ENCODE results near the gene DDX6.
"Not testable (repeated sequence)": the region's sequence is repeated elsewhere in the genome, so short reads cannot be mapped to it uniquely, and the experiment has no call there.

DDX6 gene

DNA sequence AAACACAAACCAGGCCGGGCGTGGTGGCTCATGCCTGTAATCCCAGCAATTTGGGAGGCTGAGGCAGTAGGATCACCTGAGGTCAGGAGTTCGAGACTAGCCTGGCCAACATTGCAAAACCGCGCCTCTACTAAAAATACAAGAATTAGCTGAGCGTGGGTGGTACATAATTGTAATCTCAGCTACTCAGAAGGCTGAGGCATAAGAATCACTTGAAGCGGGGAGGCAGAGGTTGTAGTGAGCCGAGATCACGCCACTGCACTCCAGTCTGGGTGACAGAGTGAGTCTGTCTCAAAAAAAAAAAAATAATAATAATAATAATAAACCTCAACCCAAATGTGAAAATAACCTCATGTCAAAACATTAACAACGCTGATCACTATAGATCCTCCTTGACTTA is 29.0 kb downstream of the DDX6 start:
- H4K12ac ChIP-seq (ENCODE audit: low read depth, low read length); DNase-seq; H3K9me3 ChIP-seq (ENCODE audit: insufficient read depth, low read depth, low read length); H3K27me3 ChIP-seq (ENCODE audit: insufficient read depth, low read length); H3K4me3 ChIP-seq (ENCODE audit: low read depth, low read length); H3K14ac ChIP-seq (ENCODE audit: low read length); H3K23ac ChIP-seq (ENCODE audit: low read length); H2BK12ac ChIP-seq (ENCODE audit: low read length); H3K4ac ChIP-seq (ENCODE audit: low read depth, low read length); H3K18ac ChIP-seq (ENCODE audit: low read length); H4K8ac ChIP-seq (ENCODE audit: low read depth, low read length); H2AK5ac ChIP-seq (ENCODE audit: low read length); H3K9ac ChIP-seq (ENCODE audit: low read length); H2BK5ac ChIP-seq (ENCODE audit: low read depth, low read length, poor library complexity); H4K91ac ChIP-seq (ENCODE audit: low read depth, low read length); H3K27ac ChIP-seq (ENCODE audit: low read depth, low read length); H3K79me2 ChIP-seq (ENCODE audit: control insufficient read depth, insufficient read depth, low read length, poor library complexity); H3K79me1 ChIP-seq (ENCODE audit: low read length); H3K4me2 ChIP-seq (ENCODE audit: low read length); H2AFZ ChIP-seq (ENCODE audit: insufficient read depth, low read length, poor library complexity); H2BK120ac ChIP-seq (ENCODE audit: insufficient read depth, low read length, poor library complexity); H3K4me1 ChIP-seq (ENCODE audit: control insufficient read depth in 1 of 2, insufficient read depth in 2 of 2, low read length in 2 of 2): not testable (repeated sequence)
- no CpG with 5 or more reads among the region's 10 CpGs for WGBS (ENCODE audit: extremely low coverage, insufficient coverage, insufficient read length)
- H3K36me3 ChIP-seq (ENCODE audit: control insufficient read depth in 1 of 2, insufficient read depth in 2 of 2, low read length in 2 of 2), result peaks cover 47 to 55% of the 10 kb centered on the region in 2 experiments

DNA sequence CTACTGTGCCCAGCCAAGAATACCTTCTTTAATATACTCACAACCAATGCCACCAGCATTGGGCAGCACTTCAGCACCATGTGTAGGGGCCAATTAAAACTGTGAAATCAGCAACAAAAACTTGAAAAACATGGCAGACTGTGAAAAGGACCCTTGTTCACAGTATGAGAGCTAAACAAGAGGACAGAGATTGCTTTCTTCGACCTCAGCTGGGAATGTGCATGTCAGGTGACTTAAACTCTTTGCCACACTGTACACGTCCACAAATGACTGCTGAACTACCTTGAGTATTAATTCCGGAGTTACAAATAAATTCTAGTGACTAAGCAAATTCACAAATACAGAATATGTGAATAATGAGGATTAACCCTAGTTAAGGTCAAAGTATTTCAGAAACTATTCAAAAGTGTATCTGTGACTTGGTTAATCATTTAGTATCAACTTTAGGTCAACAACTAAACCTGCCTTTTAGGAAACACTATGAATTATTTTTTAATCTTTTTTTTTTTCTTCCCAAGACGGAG is 33.0 kb downstream of the DDX6 start:
- H2BK5ac ChIP-seq (ENCODE audit: low read depth, low read length, poor library complexity), result no peak overlapping the region
- no peak overlapping the region for H3K27ac ChIP-seq (ENCODE audit: low read depth, low read length)
- DNase-seq, result no peak
- H3K4me2 ChIP-seq (ENCODE audit: low read length), result no peak overlapping the region
- H4K12ac ChIP-seq (ENCODE audit: low read depth, low read length), result no peak overlapping the region
- H3K4me3 ChIP-seq (ENCODE audit: low read depth, low read length), result no peak overlapping the region
- H3K79me2 ChIP-seq (ENCODE audit: control insufficient read depth, insufficient read depth, low read length, poor library complexity), result no peaks in the 10 kb centered on the region
- H2BK120ac ChIP-seq (ENCODE audit: insufficient read depth, low read length, poor library complexity), result no peak overlapping the region
- H3K79me1 ChIP-seq (ENCODE audit: low read length), result no peaks in the 10 kb centered on the region
- H4K8ac ChIP-seq (ENCODE audit: low read depth, low read length), result no peak overlapping the region
- H3K23ac ChIP-seq (ENCODE audit: low read length), result no peak overlapping the region
- no peaks in the 10 kb centered on the region for H3K9me3 ChIP-seq (ENCODE audit: insufficient read depth, low read depth, low read length)
- H4K91ac ChIP-seq (ENCODE audit: low read depth, low read length), result no peak overlapping the region
- no peak overlapping the region for H3K4ac ChIP-seq (ENCODE audit: low read depth, low read length)
- no peak overlapping the region for H2BK12ac ChIP-seq (ENCODE audit: low read length)
- H3K14ac ChIP-seq (ENCODE audit: low read length), result no peak overlapping the region
- peaks cover 44 to 59% of the 10 kb centered on the region in 2 experiments for H3K36me3 ChIP-seq (ENCODE audit: control insufficient read depth in 1 of 2, insufficient read depth in 2 of 2, low read length in 2 of 2)
- H3K4me1 ChIP-seq (ENCODE audit: control insufficient read depth in 1 of 2, insufficient read depth in 2 of 2, low read length in 2 of 2), result no peaks in the 10 kb centered on the region
- no peak overlapping the region for H3K18ac ChIP-seq (ENCODE audit: low read length)
- WGBS (ENCODE audit: extremely low coverage, insufficient coverage, insufficient read length), result no CpG with 5 or more reads among the region's 4 CpGs
- H3K9ac ChIP-seq (ENCODE audit: low read length), result no peak overlapping the region
- no peak overlapping the region for H2AK5ac ChIP-seq (ENCODE audit: low read length)
- H2AFZ ChIP-seq (ENCODE audit: insufficient read depth, low read length, poor library complexity), result no peak overlapping the region
- no peaks in the 10 kb centered on the region for H3K27me3 ChIP-seq (ENCODE audit: insufficient read depth, low read length)

DNA sequence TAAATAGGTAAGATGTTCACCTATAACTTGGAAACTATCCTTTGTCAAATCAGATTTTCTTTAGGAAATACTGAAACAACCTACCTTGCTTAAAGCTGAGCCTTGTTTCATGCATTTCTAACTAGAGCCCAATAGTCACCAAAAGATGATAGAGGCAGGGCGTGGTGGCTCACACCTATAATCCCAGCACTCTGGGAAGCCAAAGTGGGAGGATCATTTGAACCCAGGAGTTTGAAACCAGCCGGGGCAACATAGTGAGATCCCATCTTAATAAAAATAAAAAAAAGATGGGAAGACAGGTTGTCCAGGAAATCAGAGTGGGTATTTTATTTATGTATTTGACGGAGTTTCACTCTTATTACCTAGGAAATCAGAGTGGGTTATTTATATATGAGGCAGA is 38.3 kb downstream of the DDX6 start:
- H2BK120ac ChIP-seq (ENCODE audit: insufficient read depth, low read length, poor library complexity), result no peak overlapping the region
- H3K27ac ChIP-seq (ENCODE audit: low read depth, low read length), result no peak overlapping the region
- H3K9ac ChIP-seq (ENCODE audit: low read length), result no peak overlapping the region
- H2AK5ac ChIP-seq (ENCODE audit: low read length), result no peak overlapping the region
- no peak for DNase-seq
- H3K4me3 ChIP-seq (ENCODE audit: low read depth, low read length), result no peak overlapping the region
- H2BK5ac ChIP-seq (ENCODE audit: low read depth, low read length, poor library complexity), result no peak overlapping the region
- H4K8ac ChIP-seq (ENCODE audit: low read depth, low read length), result no peak overlapping the region
- H3K4me1 ChIP-seq (ENCODE audit: control insufficient read depth in 1 of 2, insufficient read depth in 2 of 2, low read length in 2 of 2), result no peaks in the 10 kb centered on the region
- no peak overlapping the region for H3K18ac ChIP-seq (ENCODE audit: low read length)
- no peak overlapping the region for H4K91ac ChIP-seq (ENCODE audit: low read depth, low read length)
- H3K23ac ChIP-seq (ENCODE audit: low read length), result no peak overlapping the region
- no peak overlapping the region for H3K14ac ChIP-seq (ENCODE audit: low read length)
- no peak overlapping the region for H3K4ac ChIP-seq (ENCODE audit: low read depth, low read length)
- H3K79me1 ChIP-seq (ENCODE audit: low read length), result no peaks in the 10 kb centered on the region
- no peak overlapping the region for H2BK12ac ChIP-seq (ENCODE audit: low read length)
- no peak overlapping the region for H4K12ac ChIP-seq (ENCODE audit: low read depth, low read length)
- no CpG with 5 or more reads among the region's 3 CpGs for WGBS (ENCODE audit: extremely low coverage, insufficient coverage, insufficient read length)
- no peaks in the 10 kb centered on the region for H3K9me3 ChIP-seq (ENCODE audit: insufficient read depth, low read depth, low read length)
- no peak overlapping the region for H2AFZ ChIP-seq (ENCODE audit: insufficient read depth, low read length, poor library complexity)
- no peak overlapping the region for H3K4me2 ChIP-seq (ENCODE audit: low read length)
- no peaks in the 10 kb centered on the region for H3K27me3 ChIP-seq (ENCODE audit: insufficient read depth, low read length)
- H3K36me3 ChIP-seq (ENCODE audit: control insufficient read depth in 1 of 2, insufficient read depth in 2 of 2, low read length in 2 of 2), result peaks cover 20 to 42% of the 10 kb centered on the region in 2 experiments
- H3K79me2 ChIP-seq (ENCODE audit: control insufficient read depth, insufficient read depth, low read length, poor library complexity), result no peaks in the 10 kb centered on the region

DNA sequence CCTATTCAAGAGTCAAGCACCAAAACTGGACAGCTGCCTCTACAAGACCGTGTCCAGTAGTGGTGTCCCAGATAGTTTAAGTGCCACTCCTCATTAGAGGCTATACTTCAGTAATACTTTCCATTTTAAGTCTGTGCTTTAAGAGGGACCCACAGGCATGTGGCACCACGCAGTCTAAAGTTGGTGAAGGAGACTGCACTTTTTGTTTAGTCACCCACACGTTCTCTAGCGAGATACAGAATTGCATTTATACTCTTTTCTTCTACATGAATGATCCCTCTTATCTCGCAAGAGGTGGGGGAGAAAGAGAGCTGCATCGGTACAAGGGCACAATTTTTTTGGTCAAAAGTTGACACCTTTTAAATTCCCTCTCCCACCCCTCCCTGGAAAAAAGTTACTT is 41.5 kb downstream of the DDX6 start:
- Histone ChIP-seq H4K12ac (ENCODE audit: low read depth, low read length) (no peak overlapping the region), H3K36me3 (ENCODE audit: control insufficient read depth in 1 of 2, insufficient read depth in 2 of 2, low read length in 2 of 2) (peaks cover 15 to 30% of the 10 kb centered on the region in 2 experiments), H2BK12ac (ENCODE audit: low read length) (no peak overlapping the region), H3K9me3 (ENCODE audit: insufficient read depth, low read depth, low read length) (no peaks in the 10 kb centered on the region), H3K4me3 (ENCODE audit: low read depth, low read length) (no peak overlapping the region), H2AFZ (ENCODE audit: insufficient read depth, low read length, poor library complexity) (no peak overlapping the region), H3K4me2 (ENCODE audit: low read length) (no peak overlapping the region), H2BK120ac (ENCODE audit: insufficient read depth, low read length, poor library complexity) (no peak overlapping the region), H3K23ac (ENCODE audit: low read length) (no peak overlapping the region), H4K91ac (ENCODE audit: low read depth, low read length) (no peak overlapping the region), H2BK5ac (ENCODE audit: low read depth, low read length, poor library complexity) (no peak overlapping the region), H3K4ac (ENCODE audit: low read depth, low read length) (no peak overlapping the region), H3K79me2 (ENCODE audit: control insufficient read depth, insufficient read depth, low read length, poor library complexity) (no peaks in the 10 kb centered on the region), H3K9ac (ENCODE audit: low read length) (no peak overlapping the region), H2AK5ac (ENCODE audit: low read length) (no peak overlapping the region), H3K14ac (ENCODE audit: low read length) (no peak overlapping the region), H3K79me1 (ENCODE audit: low read length) (no peaks in the 10 kb centered on the region), H3K27ac (ENCODE audit: low read depth, low read length) (no peak overlapping the region), H3K27me3 (ENCODE audit: insufficient read depth, low read length) (no peaks in the 10 kb centered on the region), H3K4me1 (ENCODE audit: control insufficient read depth in 1 of 2, insufficient read depth in 2 of 2, low read length in 2 of 2) (no peaks in the 10 kb centered on the region), H3K18ac (ENCODE audit: low read length) (no peak overlapping the region), H4K8ac (ENCODE audit: low read depth, low read length) (no peak overlapping the region)
- WGBS (ENCODE audit: extremely low coverage, insufficient coverage, insufficient read length), result no CpG with 5 or more reads among the region's 6 CpGs
- no peak for DNase-seq
